B cell (primary cell): ENCODE results near the gene PRPF19.

Source experiments
- EZH2 ChIP-seq: IDR thresholded peaks from 2 replicates; pipeline ENCODE4 v1.6.1; 2012; ENCODE audit warnings: borderline replicate concordance, low read depth, mild to moderate bottlenecking, moderate library complexity, low read length; ENCODE audit not compliant: insufficient read depth, poor library complexity, severe bottlenecking
- TF ChIP-seq, protein P1 (sequence below): fragments of 200-600 bp; IDR thresholded peaks from one replicate; pipeline ENCODE4 v1.8.0; 2022; ENCODE audit warnings: antibody characterized with exemption, mild to moderate bottlenecking

DNA sequence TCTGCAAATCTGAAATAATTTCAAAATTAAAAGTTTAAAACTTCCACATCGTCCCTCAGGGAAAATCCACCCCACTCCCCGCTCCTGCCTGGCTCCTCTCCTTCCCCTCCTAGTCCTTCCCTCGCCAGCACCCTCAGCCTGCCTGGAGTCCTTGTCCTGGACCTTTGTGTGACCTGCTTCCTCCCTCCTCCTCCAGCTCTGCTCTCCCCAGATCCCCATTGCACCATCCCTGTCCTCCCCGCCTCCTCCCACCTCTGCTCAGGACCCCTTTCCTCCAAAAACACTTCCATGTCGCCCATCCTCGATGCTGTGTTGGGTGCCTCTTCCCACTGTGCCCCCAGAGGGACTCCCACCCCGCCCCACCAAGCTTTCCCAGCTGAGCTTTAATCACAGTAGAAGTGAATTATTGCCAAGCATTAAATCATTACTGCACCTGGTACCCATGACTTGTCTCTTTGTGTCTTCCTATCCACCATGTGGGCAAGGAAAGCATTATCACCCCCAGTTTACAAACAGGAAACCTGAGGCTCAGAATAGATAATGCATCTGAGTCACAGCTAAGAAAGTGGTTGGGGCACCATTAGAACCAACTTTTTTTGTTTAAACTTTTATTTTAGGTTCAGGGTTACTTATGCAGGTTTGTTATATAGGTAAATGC is 41.4 kb downstream of the PRPF19 start:
- TF ChIP-seq EZH2: no peak
- TF ChIP-seq, protein P1, sequence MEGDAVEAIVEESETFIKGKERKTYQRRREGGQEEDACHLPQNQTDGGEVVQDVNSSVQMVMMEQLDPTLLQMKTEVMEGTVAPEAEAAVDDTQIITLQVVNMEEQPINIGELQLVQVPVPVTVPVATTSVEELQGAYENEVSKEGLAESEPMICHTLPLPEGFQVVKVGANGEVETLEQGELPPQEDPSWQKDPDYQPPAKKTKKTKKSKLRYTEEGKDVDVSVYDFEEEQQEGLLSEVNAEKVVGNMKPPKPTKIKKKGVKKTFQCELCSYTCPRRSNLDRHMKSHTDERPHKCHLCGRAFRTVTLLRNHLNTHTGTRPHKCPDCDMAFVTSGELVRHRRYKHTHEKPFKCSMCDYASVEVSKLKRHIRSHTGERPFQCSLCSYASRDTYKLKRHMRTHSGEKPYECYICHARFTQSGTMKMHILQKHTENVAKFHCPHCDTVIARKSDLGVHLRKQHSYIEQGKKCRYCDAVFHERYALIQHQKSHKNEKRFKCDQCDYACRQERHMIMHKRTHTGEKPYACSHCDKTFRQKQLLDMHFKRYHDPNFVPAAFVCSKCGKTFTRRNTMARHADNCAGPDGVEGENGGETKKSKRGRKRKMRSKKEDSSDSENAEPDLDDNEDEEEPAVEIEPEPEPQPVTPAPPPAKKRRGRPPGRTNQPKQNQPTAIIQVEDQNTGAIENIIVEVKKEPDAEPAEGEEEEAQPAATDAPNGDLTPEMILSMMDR: no peak
